ENCODE measurements around the gene CADPS2. TPM values are rescaled to one million over a fixed set of nuclear protein-coding genes. Genes with fewer than 3 reads are reported as not detected.

CADPS2 gene
- total and polyA plus RNA-seq, 2 of the 4 experiments (the other 2 are of a cell fraction) = 0.10 to 0.54 TPM

DNA sequence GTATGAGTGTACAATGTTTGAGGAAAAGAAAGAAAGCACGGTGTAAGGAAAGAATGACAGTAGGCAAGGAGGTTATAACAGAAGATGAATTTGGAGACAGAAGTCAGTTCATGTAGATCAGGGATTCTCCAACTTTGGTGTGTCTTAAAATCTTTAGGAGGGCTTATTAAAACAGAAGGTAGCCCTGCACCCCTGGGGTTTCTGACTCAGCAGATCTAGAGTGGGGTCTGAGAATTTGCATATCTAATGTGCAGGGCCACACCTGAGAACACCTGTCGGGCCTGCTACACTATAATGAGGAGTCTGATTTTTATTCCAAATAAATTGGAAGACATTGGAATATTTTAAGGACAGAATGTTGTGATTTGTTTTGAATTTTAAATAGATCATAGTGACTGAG lies 307.9 kb downstream of the CADPS2 start:
- Histone ChIP-seq H3K4ac (ENCODE audit: low read depth, low read length) (no peak overlapping the region), H3K9ac (ENCODE audit: low read depth, low read length) (no peak overlapping the region), H2BK20ac (ENCODE audit: low read depth, low read length) (no peak overlapping the region), H3K27me3 (ENCODE audit: control insufficient read depth, insufficient read depth, low read length) (no peaks in the 10 kb centered on the region), H2BK5ac (ENCODE audit: low read depth, low read length, poor library complexity, severe bottlenecking) (no peak overlapping the region), H2AK9ac (replicated peaks; ENCODE audit: low read depth, low read length, poor library complexity) (no peak overlapping the region), H3K9me1 (ENCODE audit: insufficient read depth, low read length) (no peaks in the 10 kb centered on the region), H2BK120ac (ENCODE audit: low read depth, low read length) (no peak overlapping the region), H4K20me1 (ENCODE audit: insufficient read depth, low read length) (no peaks in the 10 kb centered on the region), H4K8ac (ENCODE audit: low read depth in 2 of 2, low read length in 2 of 2) (no peak overlapping the region), H3K4me3 (ENCODE audit: insufficient read depth, low read depth, low read length) (no peak overlapping the region), H3K4me1 (ENCODE audit: control insufficient read depth, insufficient read depth, low read length) (no peaks in the 10 kb centered on the region), H3K79me1 (ENCODE audit: low read depth in 1 of 2, low read length in 2 of 2) (no peaks in the 10 kb centered on the region), H2AK5ac (ENCODE audit: low read depth, low read length) (no peak overlapping the region), H3K9me3 (ENCODE audit: control insufficient read depth, insufficient read depth, low read length) (no peaks in the 10 kb centered on the region; the same call in 1 of the 2 replicates), H2AFZ (replicated peaks; ENCODE audit: low read length, poor library complexity) (no peak overlapping the region), H3K23ac (ENCODE audit: low read depth, low read length) (no peak overlapping the region), H3K36me3 (ENCODE audit: control insufficient read depth, insufficient read depth, low read length) (no peaks in the 10 kb centered on the region), H3K18ac (ENCODE audit: low read depth, low read length) (no peak overlapping the region), H3K27ac (ENCODE audit: insufficient read depth, low read length) (no peak overlapping the region), H4K91ac (ENCODE audit: insufficient read depth, low read depth, low read length) (no peak overlapping the region), H2BK15ac (ENCODE audit: low read depth, low read length) (no peak overlapping the region), H4K5ac (ENCODE audit: low read depth, low read length) (no peak overlapping the region), H3K56ac (ENCODE audit: extremely low read depth, insufficient read depth, low read length) (no peak overlapping the region), H3K4me2 (ENCODE audit: low read depth, low read length) (no peak overlapping the region), H3K14ac (replicated peaks; ENCODE audit: low read depth, low read length) (no peak overlapping the region)
- POLR2A ChIA-PET (ENCODE audit: unreplicated experiment) = no interaction called here
- BruUV-seq (replicated peaks) = no TSS peak
- dilution Hi-C loops (cut with HindIII; ENCODE audit: low sequenced_read_pairs, unreplicated experiment) = no loop called here
- intact Hi-C loops (cut with micrococcal nuclease) = no loop called here
- TF ChIP-seq, protein P1, sequence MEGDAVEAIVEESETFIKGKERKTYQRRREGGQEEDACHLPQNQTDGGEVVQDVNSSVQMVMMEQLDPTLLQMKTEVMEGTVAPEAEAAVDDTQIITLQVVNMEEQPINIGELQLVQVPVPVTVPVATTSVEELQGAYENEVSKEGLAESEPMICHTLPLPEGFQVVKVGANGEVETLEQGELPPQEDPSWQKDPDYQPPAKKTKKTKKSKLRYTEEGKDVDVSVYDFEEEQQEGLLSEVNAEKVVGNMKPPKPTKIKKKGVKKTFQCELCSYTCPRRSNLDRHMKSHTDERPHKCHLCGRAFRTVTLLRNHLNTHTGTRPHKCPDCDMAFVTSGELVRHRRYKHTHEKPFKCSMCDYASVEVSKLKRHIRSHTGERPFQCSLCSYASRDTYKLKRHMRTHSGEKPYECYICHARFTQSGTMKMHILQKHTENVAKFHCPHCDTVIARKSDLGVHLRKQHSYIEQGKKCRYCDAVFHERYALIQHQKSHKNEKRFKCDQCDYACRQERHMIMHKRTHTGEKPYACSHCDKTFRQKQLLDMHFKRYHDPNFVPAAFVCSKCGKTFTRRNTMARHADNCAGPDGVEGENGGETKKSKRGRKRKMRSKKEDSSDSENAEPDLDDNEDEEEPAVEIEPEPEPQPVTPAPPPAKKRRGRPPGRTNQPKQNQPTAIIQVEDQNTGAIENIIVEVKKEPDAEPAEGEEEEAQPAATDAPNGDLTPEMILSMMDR (conservative IDR thresholded peaks at IDR 0.05; ENCODE audit: low read depth, low read length) = no peak
- TF ChIP-seq, protein P2, sequence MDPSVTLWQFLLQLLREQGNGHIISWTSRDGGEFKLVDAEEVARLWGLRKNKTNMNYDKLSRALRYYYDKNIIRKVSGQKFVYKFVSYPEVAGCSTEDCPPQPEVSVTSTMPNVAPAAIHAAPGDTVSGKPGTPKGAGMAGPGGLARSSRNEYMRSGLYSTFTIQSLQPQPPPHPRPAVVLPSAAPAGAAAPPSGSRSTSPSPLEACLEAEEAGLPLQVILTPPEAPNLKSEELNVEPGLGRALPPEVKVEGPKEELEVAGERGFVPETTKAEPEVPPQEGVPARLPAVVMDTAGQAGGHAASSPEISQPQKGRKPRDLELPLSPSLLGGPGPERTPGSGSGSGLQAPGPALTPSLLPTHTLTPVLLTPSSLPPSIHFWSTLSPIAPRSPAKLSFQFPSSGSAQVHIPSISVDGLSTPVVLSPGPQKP (IDR thresholded peaks at IDR 0.05; ENCODE audit: borderline replicate concordance, low read depth, low read length) = no peak
- TF ChIP-seq POLR2A (IDR thresholded peaks at IDR 0.05; ENCODE audit: low read depth, low read length) (no peak), RAD21 (IDR thresholded peaks at IDR 0.05; ENCODE audit: low read length) (no peak), MAFK (IDR thresholded peaks at IDR 0.05; ENCODE audit: low read depth, low read length) (no peak), CEBPB (IDR thresholded peaks at IDR 0.05; ENCODE audit: low read depth, low read length) (no peak), SMC3 (IDR thresholded peaks at IDR 0.05; ENCODE audit: low read depth, low read length) (no peak), RFX5 (IDR thresholded peaks at IDR 0.05; ENCODE audit: low read depth, low read length) (no peak), NFE2L2 (IDR thresholded peaks at IDR 0.05; ENCODE audit: low read depth, low read length) (no peak), CHD1 (IDR thresholded peaks at IDR 0.05; ENCODE audit: low read depth, low read length) (no peak)
- TF ChIP-seq, protein P3, sequence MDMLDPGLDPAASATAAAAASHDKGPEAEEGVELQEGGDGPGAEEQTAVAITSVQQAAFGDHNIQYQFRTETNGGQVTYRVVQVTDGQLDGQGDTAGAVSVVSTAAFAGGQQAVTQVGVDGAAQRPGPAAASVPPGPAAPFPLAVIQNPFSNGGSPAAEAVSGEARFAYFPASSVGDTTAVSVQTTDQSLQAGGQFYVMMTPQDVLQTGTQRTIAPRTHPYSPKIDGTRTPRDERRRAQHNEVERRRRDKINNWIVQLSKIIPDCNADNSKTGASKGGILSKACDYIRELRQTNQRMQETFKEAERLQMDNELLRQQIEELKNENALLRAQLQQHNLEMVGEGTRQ (IDR thresholded peaks at IDR 0.05; ENCODE audit: low read depth, low read length) = no peak
- in situ Hi-C loops (cut with MboI; ENCODE audit: low sequenced_read_pairs) = no loop called here
- CTCF ChIA-PET = no interaction called here
- ATAC-seq (ENCODE audit: low read depth) (no peak), DNase-seq (no peak)
- 33% methylated on average over 2 of the region's 2 CpGs; no CpG with 5 or more reads in 1 of the 2 experiments for WGBS, 2 experiments (ENCODE audit: extremely low coverage in 2 of 2, insufficient read length in 1 of 2)
